GM23248 (cell line): ENCODE results near the gene MOCOS. TPM values are rescaled to one million over a fixed set of nuclear protein-coding genes. Genes with fewer than 3 reads are reported as not detected.

Source experiments
- DNase-seq: peaks from one replicate; pipeline ENCODE4 v3.0.0-alpha.2; 2015
- H2AFZ ChIP-seq: fragments of 200-600 bp; sonication (generic); 2 replicates; pipeline ENCODE4 v1.6.1; 2016; ENCODE audit warnings: antibody characterized with exemption
- H3F3A ChIP-seq: fragments of 200-600 bp; sonication (generic); 2 replicates; pipeline ENCODE4 v1.6.1; 2016; ENCODE audit warnings: mild to moderate bottlenecking, antibody characterized with exemption, mixed run types; ENCODE audit not compliant: insufficient read depth
- H3K27ac ChIP-seq: fragments of 200-600 bp; sonication (generic); 2 replicates; pipeline ENCODE4 v1.5.1; 2016; ENCODE audit warnings: mild to moderate bottlenecking
- H3K27me3 ChIP-seq: fragments of 200-600 bp; sonication (generic); replicated peaks from 2 replicates; pipeline ENCODE4 v1.6.1; 2016; ENCODE audit warnings: mild to moderate bottlenecking; ENCODE audit not compliant: insufficient read depth
- H3K36me3 ChIP-seq: fragments of 200-600 bp; sonication (generic); 2 replicates; pipeline ENCODE4 v1.6.1; 2016; ENCODE audit warnings: low read depth, mild to moderate bottlenecking
- H3K4me1 ChIP-seq: fragments of 200-600 bp; sonication (generic); 2 replicates; pipeline ENCODE4 v1.6.1; 2016; ENCODE audit warnings: mild to moderate bottlenecking; ENCODE audit not compliant: insufficient read depth
- H3K4me2 ChIP-seq: fragments of 200-600 bp; sonication (generic); one replicate; pipeline ENCODE4 v1.6.1; 2016; ENCODE audit warnings: mild to moderate bottlenecking; ENCODE audit not compliant: unreplicated experiment
- H3K4me3 ChIP-seq: fragments of 200-600 bp; sonication (generic); 2 replicates; pipeline ENCODE4 v1.5.1; 2016; ENCODE audit warnings: mild to moderate bottlenecking
- H3K79me2 ChIP-seq: fragments of 200-600 bp; sonication (generic); 2 replicates; pipeline ENCODE4 v1.6.1; 2016; ENCODE audit warnings: mild to moderate bottlenecking; ENCODE audit not compliant: insufficient read depth
- H3K9ac ChIP-seq: fragments of 200-600 bp; sonication (generic); 2 replicates; pipeline ENCODE4 v1.6.1; 2016; ENCODE audit warnings: mild to moderate bottlenecking
- H3K9me2 ChIP-seq: fragments of 200-600 bp; sonication (generic); 2 replicates; pipeline ENCODE4 v1.6.1; 2016; ENCODE audit warnings: mixed run types, mild to moderate bottlenecking, moderate library complexity; ENCODE audit not compliant: insufficient read depth
- H3K9me3 ChIP-seq: fragments of 200-600 bp; sonication (generic); one replicate; pipeline ENCODE4 v1.6.1; 2017; ENCODE audit warnings: low read depth
- H4K20me1 ChIP-seq: fragments of 200-600 bp; sonication (generic); 2 replicates; pipeline ENCODE4 v1.6.0; 2016; ENCODE audit not compliant: insufficient read depth
- EZH2 ChIP-seq: fragments of 200-600 bp; sonication (generic); IDR thresholded peaks from 2 replicates; pipeline ENCODE4 v1.6.1; 2018; ENCODE audit warnings: antibody characterized with exemption, mild to moderate bottlenecking; ENCODE audit not compliant: insufficient read depth, poor library complexity, severe bottlenecking
- EZH2phosphoT487 ChIP-seq: fragments of 200-600 bp; sonication (generic); IDR thresholded peaks from 2 replicates; pipeline ENCODE4 v1.6.1; 2018; ENCODE audit warnings: antibody characterized with exemption, moderate library complexity, mild to moderate bottlenecking, low read depth; ENCODE audit not compliant: insufficient read depth
- WGBS, 2 experiments: methylation state at CpG; one replicate each; pipeline ENCODE4 v1.1.6; 2015 to 2017; ENCODE audit warnings: low lambda C conversion rate in 2 of 2, low coverage in 1 of 2; ENCODE audit errors: missing lambda C conversion rate in 2 of 2; 5-methylcytosine and 5-hydroxymethylcytosine counted together
- in situ Hi-C: fragments of 300-500 bp; cut with MboI; formaldehyde crosslinking; loops from 2 replicates; pipeline ENCODE4 v1.15.0; 2020
- polyA plus RNA-seq: library from polyadenylated mRNA; unstranded; fragments of >200 nt; fragmentation: Nextera tagmentation; extraction: Ambion mirVana; gene quantifications from 2 replicates; pipeline ENCODE4 v1.2.1, GENCODE V29; 2016
- total RNA-seq: library from RNA; depleted of rRNA; stranded (reverse); fragments of >200 nt; shearing (Covaris generic); gene quantifications from 2 replicates; pipeline ENCODE4 v1.2.3, GENCODE V29; 2014

Gene MOCOS
- total and polyA plus RNA-seq, 2 experiments from 2014 or later: 17.9 to 23.6 TPM

GRCh38 chr18:36300211-36300610 lies 112.9 kb downstream of the MOCOS start:
- Histone ChIP-seq H3F3A (peaks cover 10% of the 10 kb centered on the region; the same call in 1 of the 2 replicates), H2AFZ (no peak overlapping the region), H3K4me1 (peaks cover 8% of the 10 kb centered on the region), H3K27me3 (no peaks in the 10 kb centered on the region), H4K20me1 (no peaks in the 10 kb centered on the region), H3K27ac (no peak overlapping the region), H3K36me3 (no peaks in the 10 kb centered on the region), H3K79me2 (peaks cover 63% of the 10 kb centered on the region), H3K9me3 (no peaks in the 10 kb centered on the region), H3K9ac (no peak overlapping the region), H3K9me2 (no peaks in the 10 kb centered on the region), H3K4me2 (no peak overlapping the region), H3K4me3 (no peak overlapping the region)
- DNase-seq: no peak
- WGBS, 2 experiments: 94 to 98% methylated on average over 6 of the region's 6 CpGs
- no peak for TF ChIP-seq EZH2phosphoT487
- TF ChIP-seq EZH2: no peak
- in situ Hi-C loops: loop anchor here (10.0 kb wide), 1 partner anchor 275 kb away; no protein-coding TSS in a partner anchor

- no peak overlapping the region for H3K4me2 ChIP-seq
- peaks cover 80% of the 10 kb centered on the region for H3K79me2 ChIP-seq
- H3K27ac ChIP-seq: no peak overlapping the region
These were observed 114.6 kb downstream of the MOCOS start for GRCh38 chr18:36301884-36302283.

GRCh38 chr18:36302676-36303075 lies 115.4 kb downstream of the MOCOS start:
- Histone ChIP-seq H3K79me2 (peaks cover 82% of the 10 kb centered on the region), H3K36me3 (no peaks in the 10 kb centered on the region), H3K4me1 (peaks cover 14% of the 10 kb centered on the region), H3K4me2 (no peak overlapping the region), H3K9me3 (no peaks in the 10 kb centered on the region), H3K9ac (no peak overlapping the region), H3K4me3 (no peak overlapping the region), H3K9me2 (no peaks in the 10 kb centered on the region), H3K27ac (no peak overlapping the region), H3F3A (0 out of 2 replicates have a peak, but pooled peaks cover 11% of the 10 kb centered on the region), H3K27me3 (no peaks in the 10 kb centered on the region), H4K20me1 (no peaks in the 10 kb centered on the region), H2AFZ (no peak overlapping the region)
- 97 to 100% methylated on average over 2 of the region's 2 CpGs for WGBS, 2 experiments
- in situ Hi-C loops: loop anchor here (10.0 kb wide), 1 partner anchor 272 kb away; no protein-coding TSS in a partner anchor
- peak; percentile 66 for DNase-seq
- TF ChIP-seq EZH2 (no peak), EZH2phosphoT487 (no peak)

More at GRCh38 chr18:36301884-36302283, 114.6 kb downstream of the MOCOS start:
- DNase-seq: no peak
- no peaks in the 10 kb centered on the region for H3K9me2 ChIP-seq
- no peaks in the 10 kb centered on the region for H3K27me3 ChIP-seq
- in situ Hi-C loops: loop anchor here (10.0 kb wide), 1 partner anchor 273 kb away; no protein-coding TSS in a partner anchor
- 78 to 83% methylated on average over 5 of the region's 5 CpGs for whole genome bisulfite sequencing, 2 experiments
- H3K4me3 ChIP-seq: no peak overlapping the region
- H4K20me1 ChIP-seq: no peaks in the 10 kb centered on the region
- H3K9ac ChIP-seq: no peak overlapping the region
- TF ChIP-seq EZH2phosphoT487 (no peak), EZH2 (no peak)
- H2AFZ ChIP-seq: no peak overlapping the region
- H3K36me3 ChIP-seq: no peaks in the 10 kb centered on the region
- H3F3A ChIP-seq: 0 out of 2 replicates have a peak, but pooled peaks cover 8% of the 10 kb centered on the region
- no peaks in the 10 kb centered on the region for H3K9me3 ChIP-seq
- peaks cover 8% of the 10 kb centered on the region for H3K4me1 ChIP-seq

- H3K9me3 ChIP-seq: no peaks in the 10 kb centered on the region
- H3K27me3 ChIP-seq: no peaks in the 10 kb centered on the region
- peaks cover 21% of the 10 kb centered on the region for H3K4me1 ChIP-seq
- no peak for DNase-seq
- H3K27ac ChIP-seq: no peak overlapping the region
- H4K20me1 ChIP-seq: no peaks in the 10 kb centered on the region
- H3F3A ChIP-seq: peaks cover 16% of the 10 kb centered on the region; the same call in 1 of the 2 replicates
- H3K36me3 ChIP-seq: no peaks in the 10 kb centered on the region
- no peak overlapping the region for H3K4me3 ChIP-seq
- TF ChIP-seq EZH2phosphoT487 (no peak), EZH2 (no peak)
- no peak overlapping the region for H2AFZ ChIP-seq
- no peak overlapping the region for H3K4me2 ChIP-seq
- 85 to 90% methylated on average over 6 of the region's 6 CpGs for WGBS, 2 experiments
- no peak overlapping the region for H3K9ac ChIP-seq
- H3K79me2 ChIP-seq: peaks cover 87% of the 10 kb centered on the region
- in situ Hi-C loops: loop anchor here (10.0 kb wide), 1 partner anchor 271 kb away; no protein-coding TSS in a partner anchor
- no peaks in the 10 kb centered on the region for H3K9me2 ChIP-seq
These were observed 116.0 kb downstream of the MOCOS start for GRCh38 chr18:36303211-36303844.
